PC-3 (cell line): Measurements from ENCODE around the gene ABCC3.

Experiments
- EZH2phosphoT487 ChIP-seq: fragments of 300-600 bp; sonication (generic); IDR thresholded peaks from 2 replicates; pipeline ENCODE4 v1.6.1; 2018; ENCODE audit warnings: mild to moderate bottlenecking, antibody characterized with exemption, low read length, borderline replicate concordance
- TF ChIP-seq, protein P1 (sequence below): fragments of 300-600 bp; sonication (generic); conservative IDR thresholded peaks from 2 replicates; pipeline ENCODE4 v1.5.1; 2017; ENCODE audit warnings: antibody characterized with exemption, low read depth, mild to moderate bottlenecking, low read length

DNA sequence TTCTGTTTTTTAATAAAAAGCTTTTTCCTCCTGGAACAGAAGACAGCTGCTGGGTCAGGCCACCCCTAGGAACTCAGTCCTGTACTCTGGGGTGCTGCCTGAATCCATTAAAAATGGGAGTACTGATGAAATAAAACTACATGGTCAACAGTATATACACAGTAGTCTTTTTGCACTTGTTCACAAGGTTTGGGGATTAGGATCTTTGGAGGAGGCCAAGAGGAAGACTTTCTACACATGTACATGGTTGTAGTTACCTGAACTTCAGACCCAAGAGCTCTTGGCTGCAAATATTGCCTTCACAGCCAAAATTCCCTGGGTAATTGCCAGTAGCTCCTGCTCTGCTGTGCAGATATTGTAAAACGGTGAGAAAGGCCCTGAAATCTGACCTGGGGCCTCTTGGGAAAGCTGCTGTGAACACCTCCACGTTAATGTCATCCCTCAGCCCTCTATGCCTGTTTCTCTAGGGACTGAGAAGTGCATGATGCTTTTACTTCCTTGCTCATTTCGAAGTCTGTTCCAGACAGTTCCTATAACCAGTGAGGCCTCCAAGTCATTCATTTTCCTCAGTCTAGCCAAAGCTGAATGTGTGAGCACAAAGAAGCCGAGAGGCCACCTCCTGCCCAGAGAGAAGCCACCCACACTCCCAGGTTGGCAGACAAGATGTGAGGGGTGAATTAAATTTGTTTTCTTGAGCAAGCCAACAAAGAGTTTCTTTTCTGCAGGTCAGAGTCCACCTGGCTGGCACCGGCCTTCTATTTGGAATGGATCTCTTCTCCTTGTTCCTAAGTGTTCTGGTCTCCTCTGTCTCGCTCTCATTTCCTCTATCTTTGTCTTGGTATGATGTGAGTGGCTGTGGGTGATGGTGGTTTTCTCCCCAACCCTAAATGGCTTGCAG, 57.1 kb downstream of the ABCC3 start:
- TF ChIP-seq, protein P1, sequence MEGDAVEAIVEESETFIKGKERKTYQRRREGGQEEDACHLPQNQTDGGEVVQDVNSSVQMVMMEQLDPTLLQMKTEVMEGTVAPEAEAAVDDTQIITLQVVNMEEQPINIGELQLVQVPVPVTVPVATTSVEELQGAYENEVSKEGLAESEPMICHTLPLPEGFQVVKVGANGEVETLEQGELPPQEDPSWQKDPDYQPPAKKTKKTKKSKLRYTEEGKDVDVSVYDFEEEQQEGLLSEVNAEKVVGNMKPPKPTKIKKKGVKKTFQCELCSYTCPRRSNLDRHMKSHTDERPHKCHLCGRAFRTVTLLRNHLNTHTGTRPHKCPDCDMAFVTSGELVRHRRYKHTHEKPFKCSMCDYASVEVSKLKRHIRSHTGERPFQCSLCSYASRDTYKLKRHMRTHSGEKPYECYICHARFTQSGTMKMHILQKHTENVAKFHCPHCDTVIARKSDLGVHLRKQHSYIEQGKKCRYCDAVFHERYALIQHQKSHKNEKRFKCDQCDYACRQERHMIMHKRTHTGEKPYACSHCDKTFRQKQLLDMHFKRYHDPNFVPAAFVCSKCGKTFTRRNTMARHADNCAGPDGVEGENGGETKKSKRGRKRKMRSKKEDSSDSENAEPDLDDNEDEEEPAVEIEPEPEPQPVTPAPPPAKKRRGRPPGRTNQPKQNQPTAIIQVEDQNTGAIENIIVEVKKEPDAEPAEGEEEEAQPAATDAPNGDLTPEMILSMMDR: no peak
- no peak for TF ChIP-seq EZH2phosphoT487
